IMR-90 (cell line): Measurements from ENCODE around the gene CDHR3. TPM values are rescaled to one million over a fixed set of nuclear protein-coding genes. Genes with fewer than 3 reads are reported as not detected.

Experiments used
- ATAC-seq: fragments of 200-7000 bp; cut with Tn5 transposase; 2 replicates; pipeline ENCODE4 v1.9.1; 2020; ENCODE audit warnings: low read depth, mild to moderate bottlenecking, moderate library complexity
- BruUV-seq: library from RNA; stranded (reverse); fragments of 400-500 nt; replicated peaks from 2 replicates; lab custom pipeline; 2021; lab: Mats Ljungman, UMichigan
- CTCF ChIA-PET: fragments of 300-600 bp; formaldehyde crosslinking; extraction: SDS; loops from one replicate; lab custom pipeline; 2021; ENCODE audit warnings: antibody characterized with exemption; lab: Yijun Ruan, JAX
- POLR2A ChIA-PET: fragments of 300-600 bp; sonication (Branson Sonifier 250); formaldehyde crosslinking; loops from one replicate; lab custom pipeline; 2022; ENCODE audit warnings: antibody characterized with exemption; ENCODE audit not compliant: unreplicated experiment; lab: Charles Lee
- DNase-seq: peaks from one replicate; pipeline ENCODE4 v3.0.0; 2013
- H2AFZ ChIP-seq: replicated peaks from 2 replicates; pipeline ENCODE3; 2013; ENCODE audit warnings: low read length, mild to moderate bottlenecking; ENCODE audit not compliant: poor library complexity
- H2AK5ac ChIP-seq: 2 replicates; pipeline ENCODE4 v1.6.1; 2013; ENCODE audit warnings: low read depth, low read length, inconsistent platforms
- H2AK9ac ChIP-seq: replicated peaks from 2 replicates; pipeline ENCODE3; 2013; ENCODE audit warnings: mild to moderate bottlenecking, low read depth, low read length, moderate library complexity; ENCODE audit not compliant: poor library complexity
- H2BK120ac ChIP-seq: 2 replicates; pipeline ENCODE4 v1.6.1; 2013; ENCODE audit warnings: low read depth, low read length, inconsistent platforms
- H2BK15ac ChIP-seq: 3 replicates; pipeline ENCODE4 v1.6.1; 2013; ENCODE audit warnings: low read depth, low read length, inconsistent platforms
- H2BK20ac ChIP-seq: 2 replicates; pipeline ENCODE4 v1.6.1; 2013; ENCODE audit warnings: low read depth, mild to moderate bottlenecking, inconsistent platforms, low read length, moderate library complexity
- H2BK5ac ChIP-seq: 2 replicates; pipeline ENCODE4 v1.6.1; 2013; ENCODE audit warnings: mild to moderate bottlenecking, low read depth, low read length, inconsistent platforms; ENCODE audit not compliant: poor library complexity, severe bottlenecking
- H3K14ac ChIP-seq: replicated peaks from 2 replicates; pipeline ENCODE4 v1.6.1; 2013; ENCODE audit warnings: low read depth, low read length, inconsistent platforms
- H3K18ac ChIP-seq: 2 replicates; pipeline ENCODE4 v1.6.1; 2013; ENCODE audit warnings: low read depth, low read length, control low read depth
- H3K23ac ChIP-seq: 2 replicates; pipeline ENCODE4 v1.6.1; 2013; ENCODE audit warnings: low read depth, low read length, inconsistent platforms
- H3K27ac ChIP-seq: 2 replicates; pipeline ENCODE4 v1.5.1; 2013; ENCODE audit warnings: mild to moderate bottlenecking, control low read depth, low read length; ENCODE audit not compliant: insufficient read depth
- H3K27me3 ChIP-seq: 2 replicates; pipeline ENCODE4 v1.6.1; 2013; ENCODE audit warnings: low read length; ENCODE audit not compliant: control insufficient read depth, insufficient read depth
- H3K36me3 ChIP-seq: 2 replicates; pipeline ENCODE4 v1.6.1; 2013; ENCODE audit warnings: low read length, mixed read lengths; ENCODE audit not compliant: control insufficient read depth, insufficient read depth
- H3K4ac ChIP-seq: 2 replicates; pipeline ENCODE4 v1.6.1; 2013; ENCODE audit warnings: low read depth, low read length, inconsistent platforms
- H3K4me1 ChIP-seq: 2 replicates; pipeline ENCODE4 v1.6.1; 2013; ENCODE audit warnings: low read length, mixed read lengths; ENCODE audit not compliant: control insufficient read depth, insufficient read depth
- H3K4me2 ChIP-seq: 2 replicates; pipeline ENCODE4 v1.6.1; 2013; ENCODE audit warnings: low read depth, mild to moderate bottlenecking, control low read depth, low read length, moderate library complexity
- H3K4me3 ChIP-seq: 2 replicates; pipeline ENCODE4 v1.5.1; 2013; ENCODE audit warnings: low read depth, mild to moderate bottlenecking, control low read depth, low read length, moderate library complexity; ENCODE audit not compliant: insufficient read depth
- H3K56ac ChIP-seq: 2 replicates; pipeline ENCODE4 v1.6.1; 2013; ENCODE audit warnings: low read length, inconsistent platforms; ENCODE audit not compliant: insufficient read depth; ENCODE audit errors: extremely low read depth
- H3K79me1 ChIP-seq, 2 experiments: 2 replicates each; pipeline ENCODE4 v1.6.1; 2013; ENCODE audit warnings: low read length in 2 of 2, inconsistent platforms in 1 of 2, low read depth in 1 of 2
- H3K9ac ChIP-seq: 2 replicates; pipeline ENCODE4 v1.6.1; 2013; ENCODE audit warnings: low read depth, low read length, control low read depth
- H3K9me1 ChIP-seq: 2 replicates; pipeline ENCODE4 v1.6.1; 2013; ENCODE audit warnings: low read length, inconsistent platforms; ENCODE audit not compliant: insufficient read depth
- H3K9me3 ChIP-seq: 2 replicates; pipeline ENCODE4 v1.6.1; 2013; ENCODE audit warnings: low read length; ENCODE audit not compliant: control insufficient read depth, insufficient read depth
- H4K20me1 ChIP-seq: 2 replicates; pipeline ENCODE4 v1.6.1; 2013; ENCODE audit warnings: low read length, inconsistent platforms; ENCODE audit not compliant: insufficient read depth
- H4K5ac ChIP-seq: 2 replicates; pipeline ENCODE4 v1.6.1; 2013; ENCODE audit warnings: mild to moderate bottlenecking, low read depth, low read length, control low read depth
- H4K8ac ChIP-seq, 2 experiments: 2 replicates each; pipeline ENCODE4 v1.6.1; 2013; ENCODE audit warnings: low read depth in 2 of 2, low read length in 2 of 2, control low read depth in 1 of 2, inconsistent platforms in 1 of 2
- H4K91ac ChIP-seq: 2 replicates; pipeline ENCODE4 v1.6.1; 2013; ENCODE audit warnings: low read depth, low read length, inconsistent platforms; ENCODE audit not compliant: insufficient read depth
- CHD1 ChIP-seq: IDR thresholded peaks from 2 replicates; pipeline ENCODE4 v1.6.1; 2012; ENCODE audit warnings: low read depth, low read length, improper control_type of control experiment
- CTCF ChIP-seq: conservative IDR thresholded peaks from 2 replicates; pipeline ENCODE4 v1.5.1; 2012; ENCODE audit warnings: mild to moderate bottlenecking, low read depth, low read length, improper control_type of control experiment
- ELK1 ChIP-seq: fragments of 150-350 bp; IDR thresholded peaks from 2 replicates; pipeline ENCODE4 v1.6.1; 2016; ENCODE audit warnings: low read depth, mild to moderate bottlenecking, low read length, moderate library complexity, borderline replicate concordance
- MAFK ChIP-seq: IDR thresholded peaks from 2 replicates; pipeline ENCODE4 v1.6.1; 2012; ENCODE audit warnings: low read depth, low read length, improper control_type of control experiment
- MAZ ChIP-seq: IDR thresholded peaks from 2 replicates; pipeline ENCODE4 v1.6.1; 2012; ENCODE audit warnings: low read depth, mild to moderate bottlenecking, low read length, improper control_type of control experiment, moderate library complexity, borderline replicate concordance
- MXI1 ChIP-seq: IDR thresholded peaks from 2 replicates; pipeline ENCODE4 v1.6.1; 2012; ENCODE audit warnings: low read depth, mild to moderate bottlenecking, low read length, moderate library complexity, borderline replicate concordance
- POLR2A ChIP-seq: IDR thresholded peaks from 2 replicates; pipeline ENCODE4 v1.6.1; 2012; ENCODE audit warnings: mild to moderate bottlenecking, low read depth, low read length
- RAD21 ChIP-seq: IDR thresholded peaks from 2 replicates; pipeline ENCODE4 v1.6.1; 2012; ENCODE audit warnings: low read length, improper control_type of control experiment
- RCOR1 ChIP-seq: IDR thresholded peaks from 2 replicates; pipeline ENCODE4 v1.6.1; 2012; ENCODE audit warnings: mild to moderate bottlenecking, low read length, improper control_type of control experiment; ENCODE audit not compliant: insufficient replicate concordance
- WGBS, 2 experiments: methylation state at CpG; one replicate each; pipeline versions ENCODE4 v1.1.5 to v1.1.7; 2013; ENCODE audit warnings: missing lambda C conversion rate in 2 of 2; ENCODE audit not compliant: insufficient read length in 1 of 2; ENCODE audit errors: extremely low coverage in 2 of 2; 5-methylcytosine and 5-hydroxymethylcytosine counted together
- dilution Hi-C: fragments of 300-500 bp; cut with HindIII; formaldehyde crosslinking; loops from one replicate; pipeline ENCODE4 v1.14.3; 2018; ENCODE audit warnings: low sequenced_read_pairs; ENCODE audit not compliant: unreplicated experiment
- in situ Hi-C: fragments of 300-500 bp; cut with MboI; formaldehyde crosslinking; loops from 3 replicates; pipeline ENCODE4 v1.14.3; 2019; ENCODE audit warnings: low sequenced_read_pairs, inconsistent platforms, mixed read lengths
- intact Hi-C: fragments of 100-400 bp; cut with micrococcal nuclease; formaldehyde crosslinking; loops from 2 replicates; pipeline ENCODE4 v1.10.0; 2022
- polyA plus RNA-seq, 3 experiments: library from polyadenylated mRNA; depleted of rRNA; stranded (reverse); fragments of >200 nt; gene quantifications; 2 replicates each; pipeline ENCODE4 v1.2.3, GENCODE V29; 2012; ENCODE audit warnings: low replicate concordance in 1 of 3
- total RNA-seq: library from RNA; depleted of rRNA; stranded (reverse); fragments of >200 nt; gene quantifications from 2 replicates; pipeline ENCODE4 v1.2.3, GENCODE V29; 2012

CDHR3 gene
- total and polyA plus RNA-seq, 2 of the 4 experiments (the other 2 are of a cell fraction), result 0.96 to 1.6 TPM

- ChIA-PET POLR2A (no interaction called here), CTCF (interaction anchor here (0.6 kb wide), 1 partner anchor 140 kb away, joined by 3 read pairs; no protein-coding TSS in a partner anchor)
- Histone ChIP-seq H4K20me1 (no peaks in the 10 kb centered on the region), H3K14ac (no peak overlapping the region), H3K4ac (no peak overlapping the region), H3K27me3 (peaks cover 55% of the 10 kb centered on the region), H3K79me1 (no peaks in the 10 kb centered on the region), H3K18ac (no peak overlapping the region), H2AFZ (no peak overlapping the region), H3K23ac (no peak overlapping the region), H3K36me3 (no peaks in the 10 kb centered on the region), H2BK20ac (no peak overlapping the region), H3K27ac (no peak overlapping the region), H3K4me1 (no peaks in the 10 kb centered on the region), H3K4me3 (no peak overlapping the region), H3K4me2 (no peak overlapping the region), H3K56ac (no peak overlapping the region), H2BK120ac (no peak overlapping the region), H2BK15ac (no peak overlapping the region), H4K91ac (no peak overlapping the region), H4K5ac (no peak overlapping the region), H3K9me3 (no peaks in the 10 kb centered on the region), H3K9me1 (no peaks in the 10 kb centered on the region; the same call in 1 of the 2 replicates), H3K9ac (no peak overlapping the region), H4K8ac (no peak overlapping the region), H2AK5ac (no peak overlapping the region), H2AK9ac (no peak overlapping the region), H2BK5ac (no peak overlapping the region)
- dilution Hi-C loops, result no loop called here
- DNase-seq (no peak), ATAC-seq (no peak)
- whole genome bisulfite sequencing, 2 experiments, result 83% methylated on average over 1 of the region's 5 CpGs; no CpG with 5 or more reads in 1 of the 2 experiments
- TF ChIP-seq POLR2A (no peak), MXI1 (no peak), MAFK (no peak), CHD1 (no peak), RCOR1 (no peak), RAD21 (no peak), ELK1 (no peak), CTCF (no peak), MAZ (no peak)
- no TSS peak for BruUV-seq
- in situ Hi-C loops, result no loop called here
- intact Hi-C loops, result no loop called here
These were observed 34.0 kb downstream of the CDHR3 start for GRCh38 chr7:105996860-105997737.
